GM10248 (cell line): ENCODE measurements around the gene EFCC1.
A peak's percentile ranks its signal among the peaks of the same experiment; 100 is the strongest.

ENCODE experiments used
- CTCF ChIA-PET: fragments of 300-600 bp; sonication (Branson Sonifier 250); formaldehyde crosslinking; extraction: SDS; loops from one replicate; lab custom pipeline; 2021; ENCODE audit warnings: antibody characterized with exemption; lab: Yijun Ruan, JAX
- POLR2A ChIA-PET: fragments of 350-650 bp; sonication (Branson Sonifier 250); formaldehyde crosslinking; extraction: SDS; loops from one replicate; lab custom pipeline; 2020; ENCODE audit warnings: antibody characterized with exemption; lab: Yijun Ruan, JAX
- DNase-seq: peaks from one replicate; pipeline ENCODE4 v3.0.0; 2012; ENCODE audit errors: extremely low spot score
- TF ChIP-seq, protein P1 (sequence below): IDR thresholded peaks from 2 replicates; pipeline ENCODE4 v1.5.1; 2012; ENCODE audit warnings: mild to moderate bottlenecking, low read depth; ENCODE audit errors: extremely low read depth, missing control alignments, control extremely low read depth

The EFCC1 gene

DNA sequence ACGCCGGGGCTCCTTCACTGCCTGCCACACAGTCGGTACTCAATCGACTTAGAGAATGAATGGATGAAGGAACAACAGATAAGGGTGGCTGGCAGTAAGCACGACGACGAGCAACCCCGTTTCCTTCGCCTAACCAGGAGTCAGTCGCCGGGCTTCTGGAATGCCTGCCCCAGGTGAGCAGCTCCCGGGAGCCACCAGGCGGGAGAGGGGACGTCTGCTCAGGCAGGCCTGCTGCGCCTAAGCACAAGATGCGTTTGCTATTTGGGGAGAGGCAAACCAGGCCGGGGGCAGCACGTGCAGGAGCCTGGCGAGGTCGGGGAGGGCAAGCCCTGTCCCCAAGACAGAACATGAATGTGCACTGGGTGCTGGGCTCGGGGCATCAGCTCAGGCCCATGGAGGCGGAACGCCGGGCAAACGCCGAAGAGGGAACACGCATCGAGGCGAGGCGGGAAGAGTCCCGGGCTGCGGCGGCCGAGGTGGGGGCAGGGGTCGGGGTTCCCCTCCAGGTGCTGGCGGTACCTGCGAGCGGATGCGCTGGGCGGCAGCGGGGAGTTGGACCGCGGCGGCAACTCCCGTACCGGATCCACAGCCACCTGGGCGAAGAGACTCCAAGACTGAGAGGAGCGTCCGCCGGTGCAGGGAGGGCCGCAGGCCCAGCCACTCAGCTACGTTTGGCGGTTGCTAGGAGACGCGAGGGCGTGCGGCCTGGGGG lies 7.5 kb upstream of the EFCC1 start, which contains the start of gene CFAP92:
Gene CFAP92, minus strand, starts transcription at position 616 of the 712 bp plus-strand sequence. CDS start 772 bp downstream, outside the sequence.
- TF ChIP-seq, protein P1, sequence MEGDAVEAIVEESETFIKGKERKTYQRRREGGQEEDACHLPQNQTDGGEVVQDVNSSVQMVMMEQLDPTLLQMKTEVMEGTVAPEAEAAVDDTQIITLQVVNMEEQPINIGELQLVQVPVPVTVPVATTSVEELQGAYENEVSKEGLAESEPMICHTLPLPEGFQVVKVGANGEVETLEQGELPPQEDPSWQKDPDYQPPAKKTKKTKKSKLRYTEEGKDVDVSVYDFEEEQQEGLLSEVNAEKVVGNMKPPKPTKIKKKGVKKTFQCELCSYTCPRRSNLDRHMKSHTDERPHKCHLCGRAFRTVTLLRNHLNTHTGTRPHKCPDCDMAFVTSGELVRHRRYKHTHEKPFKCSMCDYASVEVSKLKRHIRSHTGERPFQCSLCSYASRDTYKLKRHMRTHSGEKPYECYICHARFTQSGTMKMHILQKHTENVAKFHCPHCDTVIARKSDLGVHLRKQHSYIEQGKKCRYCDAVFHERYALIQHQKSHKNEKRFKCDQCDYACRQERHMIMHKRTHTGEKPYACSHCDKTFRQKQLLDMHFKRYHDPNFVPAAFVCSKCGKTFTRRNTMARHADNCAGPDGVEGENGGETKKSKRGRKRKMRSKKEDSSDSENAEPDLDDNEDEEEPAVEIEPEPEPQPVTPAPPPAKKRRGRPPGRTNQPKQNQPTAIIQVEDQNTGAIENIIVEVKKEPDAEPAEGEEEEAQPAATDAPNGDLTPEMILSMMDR = no peak
- DNase-seq = peak; percentile 94
- CTCF ChIA-PET = interaction anchor here (1.2 to 3.2 kb wide), 2 partner anchors 11 to 23 kb away, joined by 3 to 17 read pairs; no protein-coding TSS in a partner anchor
- POLR2A ChIA-PET = interaction anchor here (0.9 kb wide), 1 partner anchor 323 kb away, joined by 3 read pairs; a partner anchor contains a TSS

DNA sequence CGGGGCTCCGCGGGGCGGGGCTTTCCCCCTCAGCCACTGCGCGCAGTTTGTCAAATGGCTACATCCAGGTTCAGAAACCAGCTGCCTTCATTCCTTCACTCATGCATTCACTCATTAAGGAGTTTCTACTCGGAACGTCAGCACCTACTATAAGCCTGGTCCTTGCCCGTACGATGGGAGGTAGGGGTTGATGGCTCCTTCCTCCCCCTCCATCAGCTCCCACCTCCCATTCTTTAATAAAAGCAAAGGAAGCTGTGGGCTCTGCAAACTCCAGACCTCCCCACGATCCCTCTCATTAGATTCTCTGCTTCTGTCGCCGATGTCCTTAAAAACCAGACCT lies 7.0 kb upstream of the EFCC1 start:
- no peak for DNase-seq
- CTCF ChIA-PET = interaction anchor here (0.8 to 3.2 kb wide), 3 partner anchors 10 to 313 kb away, joined by 3 to 17 read pairs (median 3); no protein-coding TSS in a partner anchor
- TF ChIP-seq, protein P1 = no peak
- POLR2A ChIA-PET = interaction anchor here (0.9 kb wide), 1 partner anchor 322 kb away, joined by 3 read pairs; a partner anchor contains a TSS

DNA sequence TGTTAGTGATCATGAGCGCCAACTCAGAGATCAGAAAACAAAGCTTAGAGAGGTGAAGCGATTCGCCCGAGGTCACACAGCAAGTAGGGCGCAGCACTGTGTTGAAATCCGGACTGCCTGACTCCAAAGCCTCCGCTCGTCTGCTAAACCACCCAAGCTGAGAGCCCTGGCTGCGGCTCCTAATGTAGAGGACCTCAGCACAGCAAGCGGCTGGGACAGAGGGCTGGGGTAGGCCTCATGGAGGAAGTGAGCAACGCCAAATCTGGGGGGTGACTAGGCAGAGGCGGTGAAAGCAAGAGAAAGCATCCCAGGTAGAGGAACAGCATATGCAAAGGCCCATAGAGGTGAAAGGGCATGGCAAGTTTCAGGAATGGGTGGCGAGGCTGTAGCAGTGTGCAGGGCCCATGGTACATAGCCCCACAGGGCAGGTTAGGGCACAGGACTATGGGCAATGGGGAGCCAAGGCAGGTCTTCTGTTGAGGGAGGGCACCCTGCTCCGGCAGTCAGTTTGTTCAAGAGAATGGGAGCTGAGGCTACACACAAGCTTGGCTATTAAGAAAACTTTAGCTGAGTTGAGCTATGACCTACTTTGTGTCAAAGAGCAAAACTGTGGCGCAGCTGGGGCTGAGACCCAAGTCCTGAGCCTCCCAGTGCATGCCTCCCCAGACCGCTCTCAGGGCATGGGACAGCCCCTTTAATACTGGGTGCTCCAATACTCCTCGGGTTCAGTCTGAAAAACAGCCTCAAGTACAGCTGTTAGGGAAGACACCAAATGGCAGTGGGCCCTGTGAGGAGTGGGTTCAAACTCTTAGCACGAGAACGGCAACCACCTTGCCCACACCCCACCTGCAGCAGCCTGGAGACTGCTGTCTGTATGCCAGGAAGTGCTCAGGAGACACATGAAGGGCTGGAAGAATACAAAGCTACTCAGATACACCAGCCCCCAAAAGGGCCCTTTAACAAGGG lies 6.2 kb upstream of the EFCC1 start:
- TF ChIP-seq, protein P1 = no peak
- no peak for DNase-seq
- ChIA-PET CTCF (interaction anchor here (0.8 to 3.2 kb wide), 5 partner anchors 9 to 314 kb away, joined by 3 to 17 read pairs (median 3); no protein-coding TSS in a partner anchor), POLR2A (no interaction called here)

DNA sequence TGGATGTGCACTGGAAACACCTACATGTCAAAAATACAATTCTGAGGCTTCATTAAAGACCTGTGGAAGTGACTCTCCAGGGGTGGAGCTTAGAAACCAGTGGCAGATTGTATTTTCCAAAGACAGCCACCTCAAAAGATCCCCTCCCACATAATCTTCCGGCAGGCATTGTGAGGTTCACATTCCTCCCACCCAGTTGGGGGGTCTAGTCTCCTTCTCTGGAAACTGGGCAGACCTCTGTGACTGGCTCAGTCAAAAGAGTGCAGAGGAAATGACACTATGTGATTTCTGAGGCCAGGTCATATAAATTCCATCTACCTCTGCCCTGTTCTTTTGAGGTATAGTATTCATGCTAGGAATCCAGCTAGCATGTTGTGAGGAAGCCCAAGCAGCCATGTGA lies 5.4 kb upstream of the EFCC1 start:
- TF ChIP-seq, protein P1 = no peak

DNA sequence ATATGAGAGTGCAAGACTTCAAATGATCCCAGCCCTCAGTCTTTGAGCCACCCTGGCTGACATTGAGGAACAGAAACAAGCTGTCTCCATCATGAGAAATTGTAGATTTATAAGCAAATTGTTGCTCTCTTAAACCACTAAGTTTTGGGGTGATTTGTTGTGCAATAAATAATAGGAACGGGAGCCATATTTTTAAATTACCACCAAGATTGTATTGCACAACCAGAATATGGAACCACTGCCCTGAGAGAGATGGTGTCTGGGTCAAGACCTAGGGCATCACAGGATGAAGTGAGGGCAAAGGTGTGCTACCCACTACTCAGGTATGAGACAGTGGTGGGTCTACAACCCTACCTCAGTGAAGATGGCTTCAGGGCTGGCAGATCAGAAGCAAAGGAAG lies 4.9 kb upstream of the EFCC1 start:
- DNase-seq = no peak
- POLR2A ChIA-PET = no interaction called here
- TF ChIP-seq, protein P1 = no peak
- CTCF ChIA-PET = interaction anchor here (1.0 to 3.2 kb wide), 5 partner anchors 10 to 57 kb away, joined by 3 to 17 read pairs (median 3); no protein-coding TSS in a partner anchor

More for the DNA sequence above, 5.4 kb upstream of the EFCC1 start:
- ChIA-PET POLR2A (no interaction called here), CTCF (interaction anchor here (1.0 to 3.2 kb wide), 5 partner anchors 10 to 249 kb away, joined by 3 to 17 read pairs (median 3); no protein-coding TSS in a partner anchor)
- no peak for DNase-seq

DNA sequence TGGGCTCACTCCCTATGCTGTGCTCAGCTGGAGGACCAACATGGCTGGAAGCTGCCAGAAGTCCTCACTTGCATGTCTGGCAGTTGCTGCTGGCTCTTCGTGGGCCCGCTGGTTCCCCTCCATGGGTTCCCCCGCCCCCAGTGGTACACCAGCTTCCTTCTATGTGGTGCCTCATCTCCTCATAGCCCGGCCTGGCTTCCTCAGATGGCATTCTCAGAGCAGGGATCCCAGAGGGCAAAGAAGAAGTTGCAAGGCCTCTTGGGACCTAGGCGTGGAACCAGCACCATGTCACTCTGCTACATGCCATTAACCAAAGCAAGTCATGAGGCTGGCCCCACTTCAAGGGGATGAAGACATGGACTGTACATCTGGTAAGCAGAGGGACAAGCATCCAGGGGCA lies 4.4 kb upstream of the EFCC1 start:
- TF ChIP-seq, protein P1 = no peak
- no peak for DNase-seq
- CTCF ChIA-PET = interaction anchor here (1.2 to 3.2 kb wide), 3 partner anchors 10 to 26 kb away, joined by 3 to 17 read pairs (median 3); no protein-coding TSS in a partner anchor
- POLR2A ChIA-PET = no interaction called here
